GM12873 (cell line): ENCODE results near the gene MYH6.

Source experiments
- CTCF ChIP-seq: IDR thresholded peaks from 2 replicates; pipeline ENCODE4 v1.5.1; 2012; ENCODE audit warnings: low read depth, mild to moderate bottlenecking, moderate library complexity, low read length, control low read depth; ENCODE audit not compliant: insufficient read depth; ENCODE audit errors: missing control alignments

MYH6 gene

GRCh38 chr14:23441076-23441475 is 33.0 kb upstream of the MYH6 start:
- TF ChIP-seq CTCF, result no peak

GRCh38 chr14:23439107-23439835 is 31.2 kb upstream of the MYH6 start:
- TF ChIP-seq CTCF, result no peak

- TF ChIP-seq CTCF, result no peak
These were observed 30.3 kb upstream of the MYH6 start for GRCh38 chr14:23438101-23438971.

GRCh38 chr14:23437133-23438100 is 29.3 kb upstream of the MYH6 start:
- TF ChIP-seq CTCF, result no peak

- TF ChIP-seq CTCF, result no peak
These were observed 28.5 kb upstream of the MYH6 start for GRCh38 chr14:23436327-23437132.

- no peak for TF ChIP-seq CTCF
These were observed 27.7 kb upstream of the MYH6 start, which contains the start of gene MYH7 for GRCh38 chr14:23435543-23436326. MYH7 (minus strand) TSS chr14:23435660; CDS start chr14:23433732, 1,928 bp downstream.
